Urinary bladder (tissue), 4 donors: ENCODE results near the gene POLR3K. TPM values are rescaled to one million over a fixed set of nuclear protein-coding genes. Genes with fewer than 3 reads are reported as not detected.

Experiments
- DNase-seq: peaks from one replicate; pipeline ENCODE4 v3.0.0-alpha.2; 2015; ENCODE audit errors: extremely low spot score
- H3K27ac ChIP-seq: one replicate; pipeline ENCODE4 v1.5.1; 2013; ENCODE audit warnings: low read depth, mild to moderate bottlenecking, moderate library complexity
- H3K36me3 ChIP-seq: one replicate; pipeline ENCODE4 v1.6.1; 2013; ENCODE audit warnings: mild to moderate bottlenecking, moderate library complexity; ENCODE audit not compliant: insufficient read depth
- H3K4me1 ChIP-seq: one replicate; pipeline ENCODE4 v1.6.1; 2013; ENCODE audit warnings: mild to moderate bottlenecking, moderate library complexity; ENCODE audit not compliant: insufficient read depth
- H3K4me3 ChIP-seq: one replicate; pipeline ENCODE4 v1.5.1; 2013; ENCODE audit warnings: low read depth, low read length
- WGBS: extraction: QIAGEN DNeasy Blood & Tissue Kit; methylation state at CpG from one replicate; pipeline ENCODE4 v1.1.7; 2013; 5-methylcytosine and 5-hydroxymethylcytosine counted together
- polyA plus RNA-seq: library from polyadenylated mRNA; stranded (reverse); fragments of 200-250 nt; gene quantifications from one replicate; pipeline ENCODE4 v1.2.3, GENCODE V29; 2013
- small RNA-seq: library from RNA; depleted of rRNA; stranded (forward); fragments of <200 nt; gene quantifications from one replicate; pipeline ENCODE3, GENCODE V24; 2014
- total RNA-seq: library from RNA; depleted of rRNA; stranded (reverse); fragments of >200 nt; gene quantifications from one replicate; pipeline ENCODE4 v1.2.3, GENCODE V29; 2014
- donor health status: healthy with polysubstance abuse.
- donor health status: healthy.

Gene POLR3K
- total and polyA plus RNA-seq, 2 donors, result 3.4 to 16.8 TPM

GRCh38 chr16:9903-10665, 43.3 kb downstream of the POLR3K start:
- no peaks in the 10 kb centered on the region for H3K4me1 ChIP-seq
- no peak overlapping the region for H3K4me3 ChIP-seq
- DNase-seq, result no peak
- 65% methylated on average over 48 of the region's 48 CpGs for WGBS
- no peaks in the 10 kb centered on the region for H3K36me3 ChIP-seq
- H3K27ac ChIP-seq, result no peak overlapping the region

Small RNAs within 50 kb of the gene (small RNA-seq; reads per million reads assigned to genes)
- gene MIR6859-4, result not detected
- not detected for gene Z69720.2

Other genes starting within 250 kb of the POLR3K start
- 9.5 TPM for gene SNRNP25, start 220 bp upstream of the POLR3K start, total RNA-seq
- 29.5 TPM for gene SNRNP25, start 220 bp upstream of the POLR3K start, polyA plus RNA-seq
- gene RHBDF1, start 19.0 kb upstream of the POLR3K start, total RNA-seq, result 34.7 TPM
- gene RHBDF1, start 19.0 kb upstream of the POLR3K start, polyA plus RNA-seq, result 50.3 TPM
- 58.8 TPM for gene MPG, start 24.6 kb upstream of the POLR3K start, total RNA-seq
- 89.6 TPM for gene MPG, start 24.6 kb upstream of the POLR3K start, polyA plus RNA-seq
- 9.7 TPM for gene NPRL3, start 85.1 kb upstream of the POLR3K start, total RNA-seq
- 25.5 TPM for gene NPRL3, start 85.1 kb upstream of the POLR3K start, polyA plus RNA-seq
- gene HBZ, start 99.0 kb upstream of the POLR3K start, total RNA-seq, result 0.85 TPM
- 0.47 TPM for gene HBZ, start 99.0 kb upstream of the POLR3K start, polyA plus RNA-seq
- gene HBM, start 112.4 kb upstream of the POLR3K start, total RNA-seq, result 14.8 TPM
- gene HBM, start 112.4 kb upstream of the POLR3K start, polyA plus RNA-seq, result not detected
- gene HBA2, start 119.3 kb upstream of the POLR3K start, total RNA-seq, result 648 TPM
- 22.6 TPM for gene HBA2, start 119.3 kb upstream of the POLR3K start, polyA plus RNA-seq
- gene HBA1, start 123.1 kb upstream of the POLR3K start, total RNA-seq, result 472 TPM
- gene HBA1, start 123.1 kb upstream of the POLR3K start, polyA plus RNA-seq, result 9.7 TPM
- gene HBQ1, start 126.9 kb upstream of the POLR3K start, total RNA-seq, result not detected
- not detected for gene HBQ1, start 126.9 kb upstream of the POLR3K start, polyA plus RNA-seq
- gene LUC7L, start 175.8 kb upstream of the POLR3K start, total RNA-seq, result 112 TPM
- 47.0 TPM for gene LUC7L, start 175.8 kb upstream of the POLR3K start, polyA plus RNA-seq
- 38.8 TPM for gene FAM234A, start 181.2 kb upstream of the POLR3K start, total RNA-seq
- 115 TPM for gene FAM234A, start 181.2 kb upstream of the POLR3K start, polyA plus RNA-seq
- 2.4 TPM for gene RGS11, start 222.3 kb upstream of the POLR3K start, total RNA-seq
- gene RGS11, start 222.3 kb upstream of the POLR3K start, polyA plus RNA-seq, result 6.9 TPM
- 2.3 TPM for gene ARHGDIG, start 227.0 kb upstream of the POLR3K start, total RNA-seq
- gene ARHGDIG, start 227.0 kb upstream of the POLR3K start, polyA plus RNA-seq, result 0.95 TPM
- 1.1 TPM for gene PDIA2, start 229.6 kb upstream of the POLR3K start, total RNA-seq
- gene PDIA2, start 229.6 kb upstream of the POLR3K start, polyA plus RNA-seq, result 0.19 TPM